PC-3 (cell line): ENCODE results near the gene ZNF684. TPM values are rescaled to one million over a fixed set of nuclear protein-coding genes. Genes with fewer than 3 reads are reported as not detected.

ENCODE experiments used
- ATAC-seq: fragments of 200-7000 bp; cut with Tn5 transposase; 2 replicates; pipeline ENCODE4 v1.9.1; 2020; ENCODE audit warnings: mild to moderate bottlenecking, moderate library complexity
- BruUV-seq: library from RNA; stranded (reverse); fragments of 400-500 nt; replicated peaks from 2 replicates; lab custom pipeline; 2021; lab: Mats Ljungman, UMichigan
- CTCF ChIA-PET: fragments of 300-600 bp; sonication (Branson Sonifier 250); formaldehyde crosslinking; loops from one replicate; lab custom pipeline; 2022; ENCODE audit warnings: antibody characterized with exemption; lab: Charles Lee
- POLR2A ChIA-PET: fragments of 300-600 bp; sonication (Branson Sonifier 250); formaldehyde crosslinking; loops from one replicate; lab custom pipeline; 2022; ENCODE audit warnings: antibody characterized with exemption; ENCODE audit not compliant: unreplicated experiment; lab: Charles Lee
- DNase-seq: peaks from one replicate; pipeline ENCODE4 v3.0.0-alpha.2; 2015
- H2AFZ ChIP-seq: fragments of 300-600 bp; sonication (generic); 2 replicates; pipeline ENCODE4 v1.6.0; 2016; ENCODE audit warnings: antibody characterized with exemption, low read length
- H3F3A ChIP-seq: fragments of 300-600 bp; sonication (generic); one replicate; pipeline ENCODE4 v1.6.0; 2017; ENCODE audit warnings: antibody characterized with exemption, low read length, control low read depth, mild to moderate bottlenecking; ENCODE audit not compliant: unreplicated experiment
- H3K27ac ChIP-seq: fragments of 300-600 bp; sonication (generic); 2 replicates; pipeline ENCODE4 v1.5.1; 2016; ENCODE audit warnings: mild to moderate bottlenecking, low read length
- H3K27me3 ChIP-seq: fragments of 300-600 bp; sonication (generic); 2 replicates; pipeline ENCODE4 v1.6.1; 2016; ENCODE audit warnings: low read length, mixed read lengths
- H3K36me3 ChIP-seq: fragments of 300-600 bp; sonication (generic); 2 replicates; pipeline ENCODE4 v1.6.1; 2016; ENCODE audit warnings: low read depth, mixed run types, low read length, mixed read lengths
- H3K4me1 ChIP-seq: fragments of 300-600 bp; sonication (generic); 2 replicates; pipeline ENCODE4 v1.5.1; 2016; ENCODE audit warnings: low read length; ENCODE audit not compliant: insufficient read depth
- H3K4me2 ChIP-seq: fragments of 300-600 bp; sonication (generic); 2 replicates; pipeline ENCODE4 v1.6.0; 2016; ENCODE audit warnings: low read length
- H3K4me3 ChIP-seq: fragments of 300-600 bp; sonication (generic); 2 replicates; pipeline ENCODE4 v1.5.1; 2016; ENCODE audit warnings: mild to moderate bottlenecking, low read length, mixed read lengths
- H3K79me2 ChIP-seq: fragments of 300-600 bp; sonication (generic); 2 replicates; pipeline ENCODE4 v1.6.1; 2017; ENCODE audit warnings: low read length, mixed read lengths
- H3K9ac ChIP-seq: fragments of 300-600 bp; sonication (generic); 2 replicates; pipeline ENCODE4 v1.6.0; 2016; ENCODE audit warnings: mild to moderate bottlenecking, low read length
- H3K9me2 ChIP-seq: fragments of 300-600 bp; sonication (generic); replicated peaks from 2 replicates; pipeline ENCODE4 v1.6.1; 2016; ENCODE audit warnings: mixed run types, low read length, mixed read lengths
- H3K9me3 ChIP-seq: fragments of 300-600 bp; sonication (generic); 2 replicates; pipeline ENCODE4 v1.6.1; 2016; ENCODE audit warnings: low read length, mixed read lengths
- H4K20me1 ChIP-seq: fragments of 300-600 bp; sonication (generic); 2 replicates; pipeline ENCODE4 v1.6.1; 2016; ENCODE audit warnings: low read length, mixed read lengths
- CTCF ChIP-seq: fragments of 300-600 bp; sonication (generic); conservative IDR thresholded peaks from 2 replicates; pipeline ENCODE4 v1.5.1; 2017; ENCODE audit warnings: antibody characterized with exemption, low read depth, mild to moderate bottlenecking, low read length
- EZH2 ChIP-seq: fragments of 300-600 bp; sonication (generic); IDR thresholded peaks from one replicate; pipeline ENCODE4 v1.6.1; 2017; ENCODE audit warnings: antibody characterized with exemption, mild to moderate bottlenecking, low read length; ENCODE audit not compliant: unreplicated experiment
- EZH2phosphoT487 ChIP-seq: fragments of 300-600 bp; sonication (generic); IDR thresholded peaks from 2 replicates; pipeline ENCODE4 v1.6.1; 2018; ENCODE audit warnings: mild to moderate bottlenecking, antibody characterized with exemption, low read length, borderline replicate concordance
- intact Hi-C: fragments of 100-400 bp; cut with micrococcal nuclease; formaldehyde crosslinking; loops from 2 replicates; pipeline ENCODE4 v1.9.0; 2023
- total RNA-seq: library from RNA; depleted of rRNA; stranded (reverse); fragments of >200 nt; gene quantifications from 2 replicates; pipeline ENCODE4 v1.2.3, GENCODE V29; 2014; rRNA removed

Gene ZNF684
- total RNA-seq, 1 experiment from 2014 or later = 6.0 TPM

GRCh38 chr1:40594187-40594531 is 62.7 kb downstream of the ZNF684 start:
- intact Hi-C loops = no loop called here
- Histone ChIP-seq H2AFZ (no peak overlapping the region), H3K4me3 (no peak overlapping the region), H3K9ac (no peak overlapping the region), H3K4me1 (no peaks in the 10 kb centered on the region), H3K79me2 (no peaks in the 10 kb centered on the region), H3K36me3 (no peaks in the 10 kb centered on the region), H3K9me2 (no peaks in the 10 kb centered on the region), H3K27ac (no peak overlapping the region), H3K4me2 (no peak overlapping the region), H4K20me1 (no peaks in the 10 kb centered on the region), H3K27me3 (no peaks in the 10 kb centered on the region), H3K9me3 (no peaks in the 10 kb centered on the region), H3F3A (no peaks in the 10 kb centered on the region)
- BruUV-seq = no TSS peak
- no peak for DNase-seq
- ChIA-PET POLR2A (no interaction called here), CTCF (no interaction called here)
- TF ChIP-seq EZH2 (no peak), CTCF (no peak), EZH2phosphoT487 (no peak)
- no peak for ATAC-seq

- H3K9me2 ChIP-seq = no peaks in the 10 kb centered on the region
- no peak overlapping the region for H2AFZ ChIP-seq
- ATAC-seq = no peak
- no peaks in the 10 kb centered on the region for H3K4me1 ChIP-seq
- H3K4me2 ChIP-seq = no peak overlapping the region
- H4K20me1 ChIP-seq = no peaks in the 10 kb centered on the region
- no peaks in the 10 kb centered on the region for H3F3A ChIP-seq
- no peaks in the 10 kb centered on the region for H3K36me3 ChIP-seq
- intact Hi-C loops = no loop called here
- ChIA-PET CTCF (no interaction called here), POLR2A (no interaction called here)
- H3K9ac ChIP-seq = no peak overlapping the region
- DNase-seq = no peak
- no peaks in the 10 kb centered on the region for H3K79me2 ChIP-seq
- H3K9me3 ChIP-seq = no peaks in the 10 kb centered on the region
- H3K4me3 ChIP-seq = no peak overlapping the region
- H3K27me3 ChIP-seq = no peaks in the 10 kb centered on the region
- TF ChIP-seq EZH2 (no peak), CTCF (no peak), EZH2phosphoT487 (no peak)
- no TSS peak for BruUV-seq
- H3K27ac ChIP-seq = no peak overlapping the region
Measured at GRCh38 chr1:40595623-40596022, 64.2 kb downstream of the ZNF684 start.

Other genes with a start within 250 kb of the ZNF684 start
- 4.4 and 7.0 TPM in 2 replicates for gene COL9A2, start 214.4 kb upstream of the ZNF684 start, total RNA-seq
- 48.1 and 51.0 TPM in 2 replicates for gene SMAP2, start 157.9 kb upstream of the ZNF684 start, total RNA-seq
- gene ZFP69B, start 81.2 kb upstream of the ZNF684 start, total RNA-seq = 2.5 and 3.0 TPM in 2 replicates
- 0.15 TPM in 1 of 2 replicates, not detected in the other for gene ZFP69, start 54.3 kb upstream of the ZNF684 start, total RNA-seq
- gene EXO5, start 22.9 kb upstream of the ZNF684 start, total RNA-seq = 6.3 and 7.4 TPM in 2 replicates
- 2.9 and 4.2 TPM in 2 replicates for gene RIMS3, start 134.0 kb downstream of the ZNF684 start, total RNA-seq
- gene NFYC, start 160.1 kb downstream of the ZNF684 start, total RNA-seq = 49.4 and 52.6 TPM in 2 replicates